ENCODE data around the gene ST7L. TPM values are rescaled to one million over a fixed set of nuclear protein-coding genes. Genes with fewer than 3 reads are reported as not detected.

Gene ST7L
- total and polyA plus RNA-seq, 9 of the 15 experiments (the other 6 are each of a cell fraction or from before 2014, with no cell fraction given): 9.0 to 32.5 (median 26.6) TPM

- TF ChIP-seq YY1 (IDR thresholded peaks at IDR 0.05; ENCODE audit: borderline replicate concordance in 1 of 3, control insufficient read depth in 1 of 3, extremely low read depth in 1 of 3, insufficient read depth in 3 of 3, insufficient read length in 1 of 3, insufficient replicate concordance in 2 of 3, low read depth in 1 of 3, low read length in 2 of 3): no peak
- no peak for TF ChIP-seq ZNF324 (CRISPR knock-in tag; IDR thresholded peaks at IDR 0.05)
- no peak for TF ChIP-seq ZNF24 (IDR thresholded peaks at IDR 0.05)
- no peak for TF ChIP-seq ZNF165 (CRISPR knock-in tag; IDR thresholded peaks at IDR 0.05; ENCODE audit: borderline replicate concordance)
- TF ChIP-seq POU5F1 (IDR thresholded peaks at IDR 0.05; ENCODE audit: borderline replicate concordance, low read depth, low read length, partially characterized antibody): no peak
- TF ChIP-seq HMG20A (CRISPR knock-in tag; conservative IDR thresholded peaks at IDR 0.05): no peak
- TF ChIP-seq SIN3A (IDR thresholded peaks at IDR 0.05; ENCODE audit: borderline replicate concordance in 2 of 2, control insufficient read depth in 1 of 2, low read depth in 2 of 2, low read length in 2 of 2): no peak
- peak; percentile 32; the same call in 1 of the 2 replicates for TF ChIP-seq GATA2 (CRISPR knock-in tag; IDR thresholded peaks at IDR 0.05)
- no peak for TF ChIP-seq TEAD2 (tag; IDR thresholded peaks at IDR 0.05)
- no peak for TF ChIP-seq SRSF1 (IDR thresholded peaks at IDR 0.05; ENCODE audit: low read depth, low read length)
- no peak; the same call in 1 of the 2 replicates for TF ChIP-seq BCOR (IDR thresholded peaks at IDR 0.05)
- no peak for TF ChIP-seq NCOA6 (IDR thresholded peaks at IDR 0.05)
- TF ChIP-seq ELK3 (CRISPR knock-in tag; IDR thresholded peaks at IDR 0.05): no peak
- no peak for TF ChIP-seq PRPF4 (IDR thresholded peaks at IDR 0.05; ENCODE audit: insufficient read depth, low read depth, low read length, poor library complexity, severe bottlenecking)
- TF ChIP-seq CBX8 (IDR thresholded peaks at IDR 0.05; ENCODE audit: borderline replicate concordance, extremely low read depth, low read depth, low read length, poor library complexity, severe bottlenecking): no peak
- TF ChIP-seq, protein P1, sequence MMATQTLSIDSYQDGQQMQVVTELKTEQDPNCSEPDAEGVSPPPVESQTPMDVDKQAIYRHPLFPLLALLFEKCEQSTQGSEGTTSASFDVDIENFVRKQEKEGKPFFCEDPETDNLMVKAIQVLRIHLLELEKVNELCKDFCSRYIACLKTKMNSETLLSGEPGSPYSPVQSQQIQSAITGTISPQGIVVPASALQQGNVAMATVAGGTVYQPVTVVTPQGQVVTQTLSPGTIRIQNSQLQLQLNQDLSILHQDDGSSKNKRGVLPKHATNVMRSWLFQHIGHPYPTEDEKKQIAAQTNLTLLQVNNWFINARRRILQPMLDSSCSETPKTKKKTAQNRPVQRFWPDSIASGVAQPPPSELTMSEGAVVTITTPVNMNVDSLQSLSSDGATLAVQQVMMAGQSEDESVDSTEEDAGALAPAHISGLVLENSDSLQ (IDR thresholded peaks at IDR 0.05): peak; percentile 82
- TF ChIP-seq HOMEZ (CRISPR knock-in tag; IDR thresholded peaks at IDR 0.05): no peak
- TF ChIP-seq FOSL1 (tag; conservative IDR thresholded peaks at IDR 0.05): peak; percentile 99
- no peak for TF ChIP-seq ETV5 (CRISPR knock-in tag; IDR thresholded peaks at IDR 0.05; ENCODE audit: low read depth)
- TF ChIP-seq ZNF639 (CRISPR knock-in tag; conservative IDR thresholded peaks at IDR 0.05 in 1 of 2, IDR thresholded peaks at IDR 0.05 in 1 of 2): no peak
- no peak for TF ChIP-seq GTF2B (IDR thresholded peaks at IDR 0.05; ENCODE audit: extremely low read depth, insufficient read length)
Measured at GRCh38 chr1:112575154-112575804, 43.7 kb downstream of the ST7L start (continued).

Measured in K562 (cell line).